Epithelial cell of alveolus of lung (primary cell): Measurements from ENCODE around the gene MT1X. TPM values are rescaled to one million over a fixed set of nuclear protein-coding genes. Genes with fewer than 3 reads are reported as not detected.

Experiments used
- total RNA-seq: library from RNA; depleted of rRNA; stranded (reverse); fragments of >200 nt; gene quantifications from 2 replicates; pipeline ENCODE4 v1.2.1, GENCODE V29; 2015

Gene MT1X
- total RNA-seq, result 183 and 239 TPM in 2 replicates

GRCh38 chr16:56681939-56682702 lies at the start of gene MT1X:
Gene MT1X, plus strand, starts transcription at chr16:56682470. Its CDS starts 71 bp downstream, at chr16:56682541.

GRCh38 chr16:56637814-56638750 lies 44.2 kb upstream of the MT1X start, which contains the start of gene MT1A:
Gene MT1A, plus strand, starts transcription at chr16:56638666. Its CDS starts 73 bp downstream, at chr16:56638739.

GRCh38 chr16:56651586-56651985 lies 30.7 kb upstream of the MT1X start, which contains the start of gene MT1B:
Gene MT1B, plus strand, starts transcription at chr16:56651886. Its CDS starts 68 bp downstream, at chr16:56651954.

GRCh38 chr16:56657555-56658326 lies 24.5 kb upstream of the MT1X start, which contains the start of gene MT1F:
Gene MT1F, plus strand, starts transcription at chr16:56657959. Its CDS starts 100 bp downstream, at chr16:56658059.

GRCh38 chr16:56667581-56668571 lies 14.4 kb upstream of the MT1X start, which contains the start of gene MT1G:
Gene MT1G, minus strand, starts transcription at chr16:56668065. Its CDS starts 72 bp downstream, at chr16:56667993.

GRCh38 chr16:56669005-56669839 lies 13.0 kb upstream of the MT1X start, which contains the start of gene MT1H:
Gene MT1H, plus strand, starts transcription at chr16:56669814. Its CDS starts 71 bp downstream, at chr16:56669885.

GRCh38 chr16:56729735-56730662 lies 47.7 kb downstream of the MT1X start, which contains the start of gene NUP93:
Gene NUP93, plus strand, starts transcription at chr16:56730129. Its CDS starts 18,119 bp downstream, at chr16:56748248.

Other genes starting within 250 kb of the MT1X start
- 54.5 and 64.5 TPM in 2 replicates for gene NUDT21, start 231.1 kb upstream of the MT1X start, total RNA-seq
- gene OGFOD1, start 230.9 kb upstream of the MT1X start, total RNA-seq, result 29.1 and 49.0 TPM in 2 replicates
- 30.1 and 56.3 TPM in 2 replicates for gene BBS2, start 162.4 kb upstream of the MT1X start, total RNA-seq
- gene MT4, start 117.4 kb upstream of the MT1X start, total RNA-seq, result not detected in 2 replicates
- 0.52 TPM in 1 of 2 replicates, not detected in the other for gene MT3, start 92.9 kb upstream of the MT1X start, total RNA-seq
- 177 and 1,835 TPM in 2 replicates for gene MT2A, start 73.9 kb upstream of the MT1X start, total RNA-seq
- gene MT1E, start 56.7 kb upstream of the MT1X start, total RNA-seq, result 254 and 593 TPM in 2 replicates
- gene MT1M, start 49.8 kb upstream of the MT1X start, total RNA-seq, result 10.9 and 12.5 TPM in 2 replicates
- 22.4 and 82.3 TPM in 2 replicates for gene MT1A, start 43.8 kb upstream of the MT1X start, total RNA-seq
- gene MT1B, start 30.6 kb upstream of the MT1X start, total RNA-seq, result not detected in 2 replicates
- gene MT1F, start 24.5 kb upstream of the MT1X start, total RNA-seq, result 1.3 and 5.2 TPM in 2 replicates
- gene MT1G, start 14.4 kb upstream of the MT1X start, total RNA-seq, result 18.6 and 78.2 TPM in 2 replicates
- not detected in 2 replicates for gene MT1H, start 12.7 kb upstream of the MT1X start, total RNA-seq
- 40.2 and 73.8 TPM in 2 replicates for gene NUP93, start 47.7 kb downstream of the MT1X start, total RNA-seq
- not detected in 2 replicates for gene SLC12A3, start 182.7 kb downstream of the MT1X start, total RNA-seq
- 143 and 171 TPM in 2 replicates for gene HERPUD1, start 249.7 kb downstream of the MT1X start, total RNA-seq